Dorsolateral prefrontal cortex (tissue), 118 donors: Measurements from ENCODE around the gene TXNDC8. TPM values are rescaled to one million over a fixed set of nuclear protein-coding genes. Genes with fewer than 3 reads are reported as not detected.

Source experiments
- total RNA-seq, 120 experiments: library from RNA; stranded (reverse); gene quantifications; one replicate each; pipeline versions ENCODE4 v1.2.3 to v1.2.4, GENCODE V29; 2022

TXNDC8 gene
- total RNA-seq, 120 experiments from 2014 or later = 0.27 TPM; not detected in 119

Other genes starting within 250 kb of the TXNDC8 start
- gene C9orf152, start 129.7 kb downstream of the TXNDC8 start, total RNA-seq = under 1 TPM in 17 of 120 experiments, not detected in 103; 0.16 to 0.55 (median 0.22) TPM
- gene TXN, start 81.4 kb downstream of the TXNDC8 start, total RNA-seq = 100 to 1,000 TPM in 58 of 120 experiments, 10 to 100 TPM in 62; 47.1 to 137 (median 99.2) TPM
- 10 to 100 TPM in 44 of 120 experiments, 1 to 10 TPM in 76; 1.8 to 21.3 (median 8.4) TPM for gene SVEP1, start 241.9 kb upstream of the TXNDC8 start, total RNA-seq